ENCODE measurements around the gene FAM228B.

FAM228B gene

DNA sequence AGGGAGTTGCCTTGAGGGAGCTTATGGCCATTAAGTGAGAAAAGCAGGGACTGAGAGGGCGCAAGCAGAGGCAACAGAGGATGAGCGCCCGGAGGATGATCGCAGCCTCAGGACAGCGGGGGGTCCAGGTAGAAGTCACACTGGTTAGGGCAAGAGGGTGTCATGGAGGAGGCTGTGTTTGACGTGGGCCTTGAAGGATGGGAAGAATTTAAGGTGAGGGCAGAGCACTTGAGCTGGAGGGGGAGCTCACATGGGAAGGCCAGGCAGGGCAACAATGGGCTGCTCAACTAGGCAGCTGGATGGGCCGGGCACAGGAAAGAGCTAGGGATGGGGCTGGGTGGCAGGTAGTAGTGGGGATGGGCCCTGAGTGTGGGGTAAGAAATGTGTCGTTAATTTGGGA lies 83.4 kb downstream of the FAM228B start:
- DNase-seq: no peak

DNA sequence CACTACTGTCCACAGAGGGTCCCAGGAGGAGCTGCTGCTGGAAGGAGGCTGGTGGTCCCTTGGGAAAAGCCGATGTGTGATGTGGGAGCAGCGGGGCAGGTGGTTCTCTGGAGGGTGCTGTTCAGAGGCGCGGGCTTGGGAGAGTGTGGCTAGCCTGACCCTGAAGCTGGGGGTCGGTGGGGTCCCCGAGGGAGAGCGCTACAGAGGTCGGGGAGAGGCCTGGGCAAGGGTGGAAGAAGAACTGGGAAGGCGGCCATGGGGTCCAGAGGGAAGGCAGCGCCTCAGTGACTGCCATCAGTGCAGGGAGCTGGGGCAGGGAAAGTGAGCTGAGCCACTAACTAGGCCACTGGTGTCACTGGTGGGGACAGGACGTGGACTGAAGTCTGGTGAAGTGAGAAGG lies 84.1 kb downstream of the FAM228B start:
- DNase-seq: no peak

DNA sequence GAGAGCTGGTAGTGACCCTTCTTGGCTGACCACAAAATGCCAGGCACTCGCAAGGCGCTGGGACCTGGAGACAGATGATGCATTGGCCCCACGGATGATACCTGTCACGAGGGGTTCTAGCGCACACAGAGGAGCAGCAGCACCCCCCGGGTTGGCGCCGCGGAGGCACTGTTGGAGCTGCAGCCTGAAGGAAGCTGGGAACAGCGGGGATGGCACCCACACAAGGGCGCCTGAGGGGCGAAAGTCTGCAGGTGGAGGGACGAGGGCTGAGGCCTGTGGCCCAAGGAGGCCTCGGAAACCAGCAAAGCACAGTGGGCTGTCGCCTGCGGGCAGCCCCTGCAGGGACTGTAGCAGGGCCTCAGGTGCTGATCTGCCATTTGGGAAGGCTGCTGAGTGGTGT lies 85.2 kb downstream of the FAM228B start:
- no peak for DNase-seq

DNA sequence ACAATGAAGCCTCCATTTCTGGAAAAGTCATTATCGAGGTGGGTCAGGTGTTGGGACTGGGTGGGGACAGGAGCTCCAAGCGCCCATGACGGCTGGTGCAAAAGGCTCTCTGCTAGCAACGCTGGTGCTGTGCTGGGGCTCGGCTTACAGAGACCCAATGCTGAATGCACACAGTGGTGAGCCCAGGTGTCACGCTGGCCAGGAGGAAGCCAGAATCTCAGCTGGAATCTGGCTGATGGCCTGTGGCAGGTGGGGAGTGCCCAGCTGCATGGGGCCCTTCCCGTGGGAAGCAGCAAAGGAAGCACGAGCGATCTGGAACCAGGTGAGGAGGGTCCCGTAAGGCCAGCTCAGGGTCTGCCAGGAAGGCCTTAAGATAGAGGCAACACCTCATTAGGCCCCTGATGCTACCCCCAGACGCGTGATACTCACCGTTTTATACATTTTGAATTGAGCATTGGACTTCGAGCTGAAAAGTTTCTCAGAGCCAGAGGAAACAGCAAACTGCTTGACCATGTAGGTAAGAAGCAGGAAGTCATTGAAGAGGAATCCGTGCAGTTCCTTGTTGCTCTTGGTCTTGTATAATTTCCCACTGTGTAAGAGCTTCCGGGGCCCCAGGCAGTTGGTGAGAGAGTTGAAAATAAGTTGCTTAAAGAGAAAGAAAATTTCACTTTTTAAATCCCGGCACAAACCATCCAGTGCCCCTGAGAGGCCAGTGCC lies 86.3 kb downstream of the FAM228B start:
- no peak for DNase-seq

DNA sequence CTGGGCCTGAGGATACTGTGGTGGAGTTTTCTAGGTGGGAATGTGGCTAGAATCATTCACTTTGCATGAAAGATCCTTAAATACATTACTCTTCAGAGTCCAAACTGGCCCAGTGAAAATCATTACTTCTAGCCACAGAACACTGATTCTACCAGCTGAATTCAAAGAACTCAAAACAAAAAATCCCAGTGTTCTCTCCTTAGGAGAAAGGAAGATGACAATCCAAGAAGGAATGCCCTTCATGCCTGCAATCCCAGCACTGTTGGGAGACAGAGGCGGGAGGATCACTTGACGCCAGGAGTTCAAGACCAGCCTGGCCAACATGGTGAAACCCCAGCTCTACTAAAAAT lies 86.8 kb downstream of the FAM228B start:
- DNase-seq: no peak

DNA sequence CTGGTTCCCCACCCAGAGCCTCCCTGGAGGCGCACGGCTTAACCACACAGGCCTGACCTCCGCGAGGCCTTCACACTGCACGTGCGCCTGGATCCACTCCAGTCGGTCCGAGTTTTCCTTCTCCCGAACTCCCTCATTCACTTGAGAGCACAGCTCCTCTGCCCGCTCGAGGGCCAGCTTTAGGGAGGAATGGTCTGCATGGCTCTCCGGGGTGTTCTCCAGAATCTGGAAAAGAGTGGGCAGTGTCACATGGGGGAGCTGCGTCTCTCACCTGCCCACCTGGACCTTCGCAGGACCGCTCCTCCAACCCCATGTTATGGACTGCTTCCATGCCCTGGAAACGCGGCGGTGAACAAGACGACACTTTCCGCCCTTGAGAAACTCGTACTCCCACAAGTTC lies 87.5 kb downstream of the FAM228B start:
- DNase-seq: no peak

DNA sequence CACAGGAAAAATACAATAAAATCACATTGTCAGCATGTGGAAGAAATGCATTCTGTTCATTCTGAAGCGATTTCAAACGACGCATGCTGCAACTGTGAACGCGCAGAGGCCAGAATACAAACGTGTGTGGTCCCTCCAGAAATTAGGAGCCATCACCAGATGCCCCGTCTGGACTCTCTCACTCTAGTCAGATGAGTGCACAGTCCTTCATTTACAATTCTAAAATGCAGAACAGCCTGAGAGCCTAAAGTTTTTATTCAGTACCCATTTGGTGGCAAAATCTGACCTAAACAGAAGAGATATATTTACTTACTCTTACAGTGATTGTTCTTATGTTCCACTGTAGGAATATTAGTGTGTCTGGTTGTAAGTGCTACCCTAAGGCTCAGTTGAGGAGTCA lies 88.1 kb downstream of the FAM228B start:
- DNase-seq: no peak

DNA sequence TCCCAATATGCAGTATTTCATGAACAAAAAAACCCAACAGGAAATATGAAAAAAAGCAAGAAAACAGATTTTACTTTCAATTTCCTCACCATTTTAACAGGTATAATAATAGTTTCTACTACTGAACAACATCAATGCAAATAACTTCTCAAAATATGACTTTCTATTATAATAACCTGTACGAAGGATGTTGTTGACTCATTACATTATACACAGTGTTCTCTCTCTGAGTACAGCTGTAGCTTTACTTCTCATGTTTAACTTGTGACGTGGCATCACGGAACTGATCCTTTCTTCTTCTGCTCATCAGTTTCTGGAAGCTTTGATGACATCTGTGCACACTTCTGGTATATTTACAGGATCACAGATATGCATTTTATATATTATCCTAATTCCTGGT lies 91.6 kb downstream of the FAM228B start:
- DNase-seq: no peak

Data from activated CD8-positive, alpha-beta memory T cell treated with anti-CD3 and anti-CD28 coated beads, Interleukin-2, amount 50 U/mL, for 48 hours (primary cell).